AG09309 (cell line): ENCODE results near the gene SFXN5.

Experiments
- DNase-seq: peaks from one replicate; pipeline ENCODE4 v3.0.0-alpha.2; 2010; ENCODE audit warnings: low read depth
- H3K4me3 ChIP-seq: 2 replicates; pipeline ENCODE4 v1.5.1; 2011; ENCODE audit warnings: mild to moderate bottlenecking, low read depth, low read length, moderate library complexity; ENCODE audit not compliant: control insufficient read depth
- CTCF ChIP-seq: IDR thresholded peaks from 2 replicates; pipeline ENCODE4 v1.5.1; 2011; ENCODE audit warnings: mild to moderate bottlenecking, low read depth, low read length, inconsistent platforms; ENCODE audit not compliant: insufficient read depth, control insufficient read depth; ENCODE audit errors: missing control alignments

The SFXN5 gene

DNA sequence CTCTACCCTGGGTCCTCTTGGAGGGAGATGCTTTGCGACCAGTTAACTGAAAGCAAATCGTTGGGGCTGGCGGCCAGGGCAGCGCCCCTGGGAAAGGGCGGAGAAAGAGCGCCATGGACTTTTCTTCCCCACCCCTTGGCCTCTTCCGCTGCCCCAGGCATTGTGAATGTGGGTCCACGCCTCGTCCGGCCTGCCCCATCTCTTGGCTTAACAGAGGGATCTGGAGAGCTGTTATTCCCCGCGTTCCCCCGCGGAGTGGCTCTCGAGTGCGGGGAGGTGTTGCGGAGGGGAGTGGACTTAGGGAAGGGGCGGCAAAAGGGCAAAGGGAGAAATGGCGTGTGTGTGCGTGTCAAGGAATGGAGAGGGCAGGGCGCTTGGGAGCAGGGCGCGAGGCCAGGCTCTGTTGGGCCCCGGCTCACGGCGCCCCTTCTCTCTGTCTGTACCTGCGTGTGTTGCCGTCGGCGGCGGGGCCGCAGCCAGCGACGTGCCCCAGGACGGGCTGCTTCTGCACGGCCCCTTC, 147.6 kb downstream of the SFXN5 start:
- no peak for DNase-seq
- no peak for TF ChIP-seq CTCF
- no peak overlapping the region for H3K4me3 ChIP-seq

- H3K4me3 ChIP-seq: no peak overlapping the region
- TF ChIP-seq CTCF: no peak
- DNase-seq: no peak
These were observed 149.7 kb downstream of the SFXN5 start for GRCh38 chr2:72921853-72922252.

GRCh38 chr2:72921088-72921851, 150.2 kb downstream of the SFXN5 start:
- TF ChIP-seq CTCF: no peak
- no peak overlapping the region for H3K4me3 ChIP-seq
- DNase-seq: no peak

DNA sequence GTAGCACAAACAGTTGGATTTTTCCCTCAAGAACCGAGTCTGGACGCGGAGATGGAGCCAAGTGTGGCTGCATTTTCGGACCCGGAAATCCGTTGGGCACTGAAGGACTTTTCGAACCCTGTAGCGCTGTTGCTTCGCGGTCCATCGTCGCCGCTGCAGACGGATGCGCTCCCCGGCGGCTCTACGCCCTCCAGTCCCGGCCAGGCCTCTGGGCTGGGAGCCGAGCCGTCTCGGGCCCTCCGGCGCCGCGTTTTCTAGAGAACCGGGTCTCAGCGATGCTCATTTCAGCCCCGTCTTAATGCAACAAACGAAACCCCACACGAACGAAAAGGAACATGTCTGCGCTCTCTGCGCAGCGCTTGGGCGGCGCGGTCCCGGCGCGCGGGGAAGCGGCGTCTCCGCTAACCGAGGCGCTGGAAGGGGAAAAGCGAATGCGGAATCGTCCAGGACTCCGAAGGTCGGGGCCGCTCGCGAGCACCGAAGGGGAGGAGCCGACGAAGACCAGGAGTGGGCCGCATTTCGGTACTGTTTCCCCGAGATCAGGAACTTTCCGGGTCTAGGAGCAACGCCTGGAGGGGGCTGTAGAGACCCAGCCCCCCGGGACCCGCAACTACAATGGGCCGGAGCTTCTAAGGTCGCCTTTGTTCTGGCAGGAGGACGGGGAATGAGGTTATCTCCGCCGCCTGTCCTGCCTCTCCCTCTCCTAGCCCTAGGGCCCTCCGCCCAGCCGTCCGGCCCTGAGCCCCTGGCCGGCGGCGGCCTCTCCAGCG, 151.0 kb downstream of the SFXN5 start:
- DNase-seq: no peak
- H3K4me3 ChIP-seq: no peak overlapping the region
- no peak for TF ChIP-seq CTCF

- no peak overlapping the region for H3K4me3 ChIP-seq
- TF ChIP-seq CTCF: no peak
- DNase-seq: no peak
These were observed 151.8 kb downstream of the SFXN5 start for GRCh38 chr2:72919414-72920317.

GRCh38 chr2:72917877-72918553, 153.5 kb downstream of the SFXN5 start:
- no peak overlapping the region for H3K4me3 ChIP-seq
- DNase-seq: no peak

More at GRCh38 chr2:72917877-72918553, 153.5 kb downstream of the SFXN5 start:
- no peak for TF ChIP-seq CTCF
